Skeletal muscle cell (primary cell): ENCODE data around the gene IKZF1.

Experiments used
- DNase-seq: peaks from one replicate; pipeline ENCODE4 v3.0.0-alpha.2; 2010; ENCODE audit warnings: low read depth
- H3K4me3 ChIP-seq: 2 replicates; pipeline ENCODE4 v1.5.1; 2011; ENCODE audit warnings: low read depth, mild to moderate bottlenecking, control low read depth, low read length, moderate library complexity

Gene IKZF1

DNA sequence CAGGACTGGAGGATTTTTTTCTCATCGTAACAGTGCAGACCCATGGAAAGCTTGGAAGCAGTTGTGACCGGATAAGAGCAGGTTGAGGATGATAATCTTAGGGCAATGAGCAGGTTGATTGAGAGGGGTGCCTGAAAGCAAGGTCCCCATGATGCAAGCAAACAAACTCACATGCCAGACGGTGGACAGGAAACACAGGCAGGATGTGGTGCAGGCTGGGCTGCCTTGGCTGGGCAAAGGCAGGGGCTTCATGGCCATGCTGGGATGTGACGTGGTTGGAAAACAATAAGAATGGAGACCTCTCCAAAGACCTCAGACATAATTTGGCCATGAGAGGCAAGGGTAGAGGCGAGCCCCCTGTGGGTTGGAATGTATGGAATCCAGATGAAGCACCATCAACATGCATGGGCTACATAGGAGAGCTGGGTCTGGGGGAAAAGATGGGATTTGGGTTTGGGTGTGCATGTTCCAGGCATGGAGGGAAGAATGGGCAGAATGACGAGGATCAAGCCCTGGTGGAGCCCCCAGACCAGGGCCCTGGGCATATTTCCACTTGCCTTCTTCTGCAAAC, 58.3 kb downstream of the IKZF1 start:
- DNase-seq: no peak

DNA sequence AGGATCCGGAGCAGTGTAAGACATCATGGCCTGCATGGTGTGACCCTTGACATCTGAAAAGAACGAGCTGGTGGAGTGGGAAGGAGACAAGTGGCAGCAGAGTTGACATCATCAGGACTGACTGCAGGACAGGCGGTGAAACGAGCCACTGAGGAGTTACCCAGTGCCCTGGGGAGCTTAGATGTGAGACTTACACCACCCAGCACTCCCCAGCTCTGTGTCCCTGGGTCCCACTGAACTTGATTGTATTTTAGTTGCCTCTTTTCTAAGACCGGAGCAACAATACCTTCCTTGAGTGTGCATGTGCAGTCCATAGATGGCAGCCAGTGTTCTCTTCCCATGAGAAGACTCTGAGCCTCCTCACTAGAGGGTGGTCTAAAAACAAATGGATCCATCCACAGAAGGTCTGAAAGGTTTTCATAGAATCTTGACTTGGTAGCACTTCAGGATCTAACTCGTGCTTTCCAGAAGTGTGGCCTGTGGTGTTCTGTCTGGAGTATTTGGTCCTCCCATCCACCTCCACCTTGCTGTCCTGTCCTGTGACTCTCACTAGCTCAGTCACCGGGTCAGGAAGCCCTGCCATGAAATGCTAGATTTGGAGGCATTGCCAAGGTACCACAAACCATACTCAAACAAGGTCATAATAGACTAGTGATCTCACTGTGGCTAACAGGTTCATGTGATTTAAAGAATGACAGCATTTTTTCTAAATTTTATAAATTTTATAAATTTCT, 59.0 kb downstream of the IKZF1 start:
- DNase-seq: no peak
- H3K4me3 ChIP-seq: no peak overlapping the region

More for the DNA sequence above, 58.3 kb downstream of the IKZF1 start:
- H3K4me3 ChIP-seq: no peak overlapping the region

DNA sequence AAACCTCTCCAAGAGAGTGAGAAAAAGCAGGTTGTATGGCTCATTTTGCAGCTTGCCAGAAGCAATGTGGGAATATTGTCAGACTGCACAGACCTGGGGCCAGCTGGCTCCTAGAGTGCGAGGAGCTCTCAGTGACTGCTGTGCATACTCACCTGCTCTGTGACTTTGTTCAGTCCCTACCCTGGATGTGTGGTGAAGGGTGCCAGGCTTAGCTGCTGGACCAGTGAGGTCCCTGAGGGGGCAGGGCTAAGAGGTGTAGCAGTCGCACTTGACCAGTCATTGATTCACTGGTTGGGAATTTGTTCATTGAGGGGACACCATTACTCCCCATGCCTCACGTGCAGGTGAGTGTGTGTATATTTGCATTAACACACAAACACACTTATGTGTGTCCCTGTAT, 60.1 kb downstream of the IKZF1 start:
- DNase-seq: no peak

DNA sequence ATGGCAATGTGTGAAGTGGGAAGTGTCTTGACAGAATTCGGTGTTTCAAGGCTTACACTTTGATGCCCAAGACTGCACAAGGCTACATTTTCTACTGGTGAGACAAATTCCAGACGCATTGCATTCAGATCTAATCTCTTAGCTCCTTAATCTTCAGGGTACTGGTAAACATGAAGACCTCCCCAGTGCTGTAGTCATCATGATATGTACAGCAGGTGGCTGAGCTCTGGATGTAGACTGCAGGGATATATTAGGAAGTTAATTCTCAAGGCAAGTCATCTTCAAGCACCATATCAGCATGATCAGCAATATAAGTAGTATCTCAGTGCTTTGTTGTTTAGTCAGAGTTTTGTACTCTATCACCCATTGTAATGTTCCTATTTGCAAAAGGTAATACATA, 61.8 kb downstream of the IKZF1 start:
- H3K4me3 ChIP-seq: no peak overlapping the region
- no peak for DNase-seq

More for the DNA sequence above, 60.1 kb downstream of the IKZF1 start:
- H3K4me3 ChIP-seq: no peak overlapping the region

DNA sequence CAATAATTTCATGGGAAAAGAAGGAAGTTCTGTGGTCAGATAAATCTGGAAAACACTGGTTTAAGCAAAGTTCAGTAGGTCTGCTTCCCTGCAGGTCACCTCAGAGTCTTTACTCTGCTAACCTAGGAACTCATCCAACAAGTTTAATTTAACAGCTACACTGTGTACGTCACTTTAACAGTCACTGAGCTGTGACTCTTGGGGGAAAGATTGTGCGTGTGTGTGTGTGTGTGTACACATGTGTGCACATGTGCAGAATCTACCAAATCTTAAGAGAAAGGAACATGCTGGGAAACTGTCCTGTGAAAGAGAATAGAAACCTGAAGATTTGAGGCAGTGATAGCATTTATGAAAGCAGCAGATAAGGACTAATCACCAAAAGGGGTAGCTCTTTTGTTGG, 62.6 kb downstream of the IKZF1 start:
- DNase-seq: no peak
- H3K4me3 ChIP-seq: no peak overlapping the region

- no peak for DNase-seq
- H3K4me3 ChIP-seq: no peak overlapping the region
Measured at GRCh38 chr7:50367570-50367969, 63.1 kb downstream of the IKZF1 start.

DNA sequence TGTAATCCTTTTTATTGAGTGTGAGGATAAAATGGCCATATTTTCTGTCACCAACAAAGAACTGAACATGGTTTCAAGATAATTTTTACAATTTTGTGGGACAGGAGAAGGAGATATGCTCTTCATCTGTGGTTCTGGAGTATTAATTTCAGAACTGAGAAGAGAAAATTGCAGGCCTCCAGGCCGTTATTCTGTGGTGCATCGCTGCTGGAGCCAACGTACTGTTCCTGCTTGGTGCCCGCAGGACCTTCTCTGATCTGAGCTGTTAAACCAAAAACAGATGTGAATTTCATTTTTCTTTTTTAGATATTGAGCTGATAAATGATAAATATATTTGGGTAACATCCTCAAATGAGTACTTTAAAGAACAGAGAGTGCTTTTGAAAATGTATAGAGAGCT, 63.9 kb downstream of the IKZF1 start:
- no peak for DNase-seq
- H3K4me3 ChIP-seq: no peak overlapping the region

DNA sequence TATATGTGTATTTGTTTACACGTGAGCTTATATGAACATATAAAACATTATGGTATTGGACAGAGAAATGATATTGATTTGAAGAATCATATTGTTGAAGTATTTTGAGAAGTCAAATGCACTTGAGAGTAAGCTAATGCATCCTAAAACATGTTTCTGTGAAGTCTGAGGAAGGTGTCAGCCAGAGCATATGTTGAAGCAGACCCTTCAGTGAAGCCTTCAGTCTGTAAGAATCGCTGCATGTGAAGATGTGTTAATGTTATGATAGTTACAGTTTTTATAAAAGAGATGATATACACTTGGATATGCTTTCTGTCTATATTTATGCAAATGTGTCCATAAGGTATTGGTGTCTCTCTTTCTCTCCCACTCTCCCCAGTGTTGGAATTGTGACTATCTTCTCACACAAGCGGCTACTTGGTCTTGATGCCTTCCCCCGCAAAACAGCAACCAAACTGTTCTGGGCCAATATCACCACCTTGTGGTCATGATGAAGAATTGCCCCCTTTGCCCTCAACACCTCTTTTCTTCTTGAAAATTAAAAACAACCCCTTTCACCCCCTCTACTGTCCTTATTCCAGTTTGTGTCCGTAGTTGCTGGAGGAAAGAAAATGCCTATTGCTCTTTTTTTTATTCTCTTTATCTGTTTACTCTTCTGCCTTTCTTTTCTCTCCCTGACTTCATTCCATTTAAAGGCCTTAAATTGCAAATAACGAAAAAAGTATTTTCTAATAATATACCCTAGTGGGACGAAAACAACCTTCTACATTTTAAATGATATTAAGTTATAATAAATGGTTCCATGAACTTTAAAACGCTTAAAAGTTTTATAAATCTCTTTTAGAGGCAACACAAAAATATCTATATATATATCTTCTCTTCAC, 64.9 kb downstream of the IKZF1 start:
- no peak for DNase-seq
- H3K4me3 ChIP-seq: no peak overlapping the region

- no peak overlapping the region for H3K4me3 ChIP-seq
- DNase-seq: no peak
Measured at GRCh38 chr7:50370884-50371283, 66.4 kb downstream of the IKZF1 start.

- DNase-seq: no peak
- no peak overlapping the region for H3K4me3 ChIP-seq
Measured at GRCh38 chr7:50371551-50372021, 67.1 kb downstream of the IKZF1 start.

DNA sequence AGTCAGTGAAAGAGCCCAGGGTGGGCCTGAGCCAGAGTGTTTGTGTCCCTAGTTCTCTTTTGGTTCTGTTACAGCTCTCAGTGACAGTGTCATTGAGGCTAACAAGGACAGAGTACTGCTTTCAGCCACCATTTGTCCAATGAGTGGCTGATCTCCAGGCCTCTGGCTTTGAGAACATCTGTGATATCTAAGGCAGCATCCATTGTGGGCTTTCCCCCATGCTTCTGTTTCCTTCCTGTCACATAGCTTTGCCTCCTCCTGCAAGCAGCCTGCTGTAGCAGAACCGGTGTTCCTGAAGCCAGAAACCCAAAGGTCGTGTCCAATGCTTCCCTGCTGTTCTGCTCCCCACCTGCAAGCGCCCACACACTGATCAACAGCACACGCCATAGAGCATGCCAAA, 68.4 kb downstream of the IKZF1 start:
- H3K4me3 ChIP-seq: no peak overlapping the region
- no peak for DNase-seq

- H3K4me3 ChIP-seq: no peak overlapping the region
- DNase-seq: no peak
Measured at GRCh38 chr7:50376056-50376820, 71.7 kb downstream of the IKZF1 start.

GRCh38 chr7:50377356-50377755, 72.8 kb downstream of the IKZF1 start:
- no peak for DNase-seq
- H3K4me3 ChIP-seq: no peak overlapping the region

DNA sequence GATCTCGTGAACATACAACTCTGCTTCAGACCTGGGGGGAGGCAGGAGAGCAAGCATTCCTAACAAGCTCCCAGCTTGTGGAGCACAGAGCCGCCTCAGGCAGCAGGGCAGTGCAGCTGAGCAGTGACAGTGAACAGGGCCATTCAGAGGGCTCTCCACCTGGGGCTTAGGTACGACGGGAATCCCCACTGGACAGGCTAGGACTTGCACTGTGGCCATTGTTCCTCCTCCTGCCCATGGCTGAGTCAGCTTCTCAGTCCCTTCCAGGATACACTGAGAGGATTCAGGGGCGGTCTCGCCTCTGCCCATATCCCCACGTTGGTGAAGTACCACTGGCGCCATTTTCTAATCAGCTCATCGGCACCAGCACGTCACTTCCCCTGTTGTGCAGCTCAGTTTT, 74.6 kb downstream of the IKZF1 start:
- no peak overlapping the region for H3K4me3 ChIP-seq
- no peak for DNase-seq

DNA sequence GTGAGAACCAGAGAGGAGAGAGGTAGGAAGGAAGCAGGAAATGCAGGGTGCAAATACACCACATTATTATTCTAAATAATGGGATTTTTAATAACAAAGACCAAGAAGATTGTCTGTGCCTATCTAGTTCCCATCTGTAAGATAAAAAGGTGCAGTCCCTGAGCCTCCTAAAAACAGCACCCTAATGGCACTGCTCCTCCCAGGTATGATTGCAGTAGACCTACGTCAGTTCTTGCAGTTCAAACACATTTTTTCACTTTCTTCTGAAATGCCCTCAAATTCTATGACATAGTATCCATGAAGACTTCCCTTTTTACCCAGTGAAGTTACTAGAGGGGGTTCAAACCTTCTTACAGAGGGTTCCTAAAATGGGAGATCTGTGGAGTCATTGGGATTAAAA, 75.0 kb downstream of the IKZF1 start:
- H3K4me3 ChIP-seq: no peak overlapping the region
- DNase-seq: no peak

GRCh38 chr7:50382455-50382854, 77.9 kb downstream of the IKZF1 start:
- no peak overlapping the region for H3K4me3 ChIP-seq
- no peak for DNase-seq

- no peak overlapping the region for H3K4me3 ChIP-seq
- no peak for DNase-seq
Measured at GRCh38 chr7:50387351-50387750, 82.8 kb downstream of the IKZF1 start.

- no peak for DNase-seq
- H3K4me3 ChIP-seq: no peak overlapping the region
Measured at GRCh38 chr7:50389961-50390360, 85.4 kb downstream of the IKZF1 start.

DNA sequence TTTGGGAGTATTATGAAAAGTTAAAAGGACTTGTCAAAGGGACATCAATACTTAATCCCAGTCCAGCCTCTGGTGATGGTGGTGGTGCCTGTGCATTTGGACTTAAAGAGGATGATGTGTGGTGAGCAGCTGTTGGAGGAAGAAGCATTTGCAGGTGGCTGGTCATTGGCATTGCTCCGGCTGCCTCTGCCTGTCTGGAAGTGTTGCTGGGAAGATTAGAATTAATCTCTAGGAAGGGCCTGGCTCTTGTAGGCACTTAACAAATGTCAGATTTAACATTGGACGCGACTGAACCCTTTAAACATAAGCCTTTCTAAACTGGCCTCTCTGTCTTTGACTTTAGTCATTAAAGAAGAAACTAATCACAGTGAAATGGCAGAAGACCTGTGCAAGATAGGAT, 86.9 kb downstream of the IKZF1 start:
- H3K4me3 ChIP-seq: no peak overlapping the region
- DNase-seq: no peak

DNA sequence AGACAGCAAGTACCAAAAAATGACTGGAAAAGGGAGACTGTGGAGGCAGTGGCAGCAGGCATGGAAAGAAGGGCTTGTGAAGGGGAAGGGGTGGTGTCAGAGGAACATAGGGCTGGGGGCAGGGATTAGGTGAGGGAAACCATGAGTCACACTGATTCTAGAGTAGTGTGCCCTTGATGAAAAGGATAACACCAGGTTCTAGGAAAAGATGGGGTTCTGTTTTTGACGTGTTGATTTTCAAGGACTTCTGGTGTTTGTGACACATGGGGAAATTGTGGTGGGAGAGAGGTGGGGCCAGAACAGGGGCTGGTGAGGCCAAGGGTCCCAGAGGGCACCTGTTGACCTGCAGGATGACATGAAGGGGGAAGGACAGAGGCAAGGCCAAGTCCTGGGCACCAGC, 88.6 kb downstream of the IKZF1 start:
- H3K4me3 ChIP-seq: no peak overlapping the region
- no peak for DNase-seq
